ENCODE results near the gene PRRG1.

DNA sequence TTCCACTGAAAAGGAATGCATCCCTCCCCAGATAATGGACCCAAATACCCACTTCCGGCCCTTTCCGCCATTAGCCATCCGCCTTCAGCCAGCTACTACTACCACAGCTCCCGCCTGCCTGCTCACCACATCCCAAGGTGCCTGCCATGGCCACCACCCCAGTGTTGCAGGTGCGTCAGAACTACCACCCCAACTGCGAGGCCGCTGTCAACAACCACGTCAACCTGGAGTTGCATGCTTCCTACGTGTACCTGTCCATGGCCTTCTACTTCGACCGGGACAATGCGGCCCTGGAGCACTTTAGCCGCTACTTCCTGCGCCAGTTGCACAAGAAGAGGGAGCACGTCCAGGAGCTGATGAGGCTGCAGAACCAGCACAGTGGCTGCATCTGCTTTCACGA is 92.2 kb downstream of the PRRG1 start:
- TF ChIP-seq, protein P1, sequence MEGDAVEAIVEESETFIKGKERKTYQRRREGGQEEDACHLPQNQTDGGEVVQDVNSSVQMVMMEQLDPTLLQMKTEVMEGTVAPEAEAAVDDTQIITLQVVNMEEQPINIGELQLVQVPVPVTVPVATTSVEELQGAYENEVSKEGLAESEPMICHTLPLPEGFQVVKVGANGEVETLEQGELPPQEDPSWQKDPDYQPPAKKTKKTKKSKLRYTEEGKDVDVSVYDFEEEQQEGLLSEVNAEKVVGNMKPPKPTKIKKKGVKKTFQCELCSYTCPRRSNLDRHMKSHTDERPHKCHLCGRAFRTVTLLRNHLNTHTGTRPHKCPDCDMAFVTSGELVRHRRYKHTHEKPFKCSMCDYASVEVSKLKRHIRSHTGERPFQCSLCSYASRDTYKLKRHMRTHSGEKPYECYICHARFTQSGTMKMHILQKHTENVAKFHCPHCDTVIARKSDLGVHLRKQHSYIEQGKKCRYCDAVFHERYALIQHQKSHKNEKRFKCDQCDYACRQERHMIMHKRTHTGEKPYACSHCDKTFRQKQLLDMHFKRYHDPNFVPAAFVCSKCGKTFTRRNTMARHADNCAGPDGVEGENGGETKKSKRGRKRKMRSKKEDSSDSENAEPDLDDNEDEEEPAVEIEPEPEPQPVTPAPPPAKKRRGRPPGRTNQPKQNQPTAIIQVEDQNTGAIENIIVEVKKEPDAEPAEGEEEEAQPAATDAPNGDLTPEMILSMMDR (IDR thresholded peaks at IDR 0.05): no peak
- TF ChIP-seq, protein P2, sequence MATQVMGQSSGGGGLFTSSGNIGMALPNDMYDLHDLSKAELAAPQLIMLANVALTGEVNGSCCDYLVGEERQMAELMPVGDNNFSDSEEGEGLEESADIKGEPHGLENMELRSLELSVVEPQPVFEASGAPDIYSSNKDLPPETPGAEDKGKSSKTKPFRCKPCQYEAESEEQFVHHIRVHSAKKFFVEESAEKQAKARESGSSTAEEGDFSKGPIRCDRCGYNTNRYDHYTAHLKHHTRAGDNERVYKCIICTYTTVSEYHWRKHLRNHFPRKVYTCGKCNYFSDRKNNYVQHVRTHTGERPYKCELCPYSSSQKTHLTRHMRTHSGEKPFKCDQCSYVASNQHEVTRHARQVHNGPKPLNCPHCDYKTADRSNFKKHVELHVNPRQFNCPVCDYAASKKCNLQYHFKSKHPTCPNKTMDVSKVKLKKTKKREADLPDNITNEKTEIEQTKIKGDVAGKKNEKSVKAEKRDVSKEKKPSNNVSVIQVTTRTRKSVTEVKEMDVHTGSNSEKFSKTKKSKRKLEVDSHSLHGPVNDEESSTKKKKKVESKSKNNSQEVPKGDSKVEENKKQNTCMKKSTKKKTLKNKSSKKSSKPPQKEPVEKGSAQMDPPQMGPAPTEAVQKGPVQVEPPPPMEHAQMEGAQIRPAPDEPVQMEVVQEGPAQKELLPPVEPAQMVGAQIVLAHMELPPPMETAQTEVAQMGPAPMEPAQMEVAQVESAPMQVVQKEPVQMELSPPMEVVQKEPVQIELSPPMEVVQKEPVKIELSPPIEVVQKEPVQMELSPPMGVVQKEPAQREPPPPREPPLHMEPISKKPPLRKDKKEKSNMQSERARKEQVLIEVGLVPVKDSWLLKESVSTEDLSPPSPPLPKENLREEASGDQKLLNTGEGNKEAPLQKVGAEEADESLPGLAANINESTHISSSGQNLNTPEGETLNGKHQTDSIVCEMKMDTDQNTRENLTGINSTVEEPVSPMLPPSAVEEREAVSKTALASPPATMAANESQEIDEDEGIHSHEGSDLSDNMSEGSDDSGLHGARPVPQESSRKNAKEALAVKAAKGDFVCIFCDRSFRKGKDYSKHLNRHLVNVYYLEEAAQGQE (IDR thresholded peaks at IDR 0.05; ENCODE audit: insufficient read depth in 1 of 2, low read depth in 2 of 2, low read length in 1 of 2): no peak
- TF ChIP-seq SIN3A (IDR thresholded peaks at IDR 0.05; ENCODE audit: borderline replicate concordance, insufficient read depth, low read depth, low read length) (no peak), POLR2AphosphoS5 (IDR thresholded peaks at IDR 0.05; ENCODE audit: low read depth, low read length) (no peak), TCF7L2 (IDR thresholded peaks at IDR 0.05; ENCODE audit: low read depth, low read length) (no peak)
